ENCODE measurements around the gene TRPV2. TPM values are rescaled to one million over a fixed set of nuclear protein-coding genes. Genes with fewer than 3 reads are reported as not detected.
A peak's percentile ranks its signal among the peaks of the same experiment; 100 is the strongest.
"Not testable (repeated sequence)": the region's sequence is repeated elsewhere in the genome, so short reads cannot be mapped to it uniquely, and the experiment has no call there.

The TRPV2 gene
- polyA plus RNA-seq, 3 donors, result 4.3 to 26.2 (median 17.7) TPM

DNA sequence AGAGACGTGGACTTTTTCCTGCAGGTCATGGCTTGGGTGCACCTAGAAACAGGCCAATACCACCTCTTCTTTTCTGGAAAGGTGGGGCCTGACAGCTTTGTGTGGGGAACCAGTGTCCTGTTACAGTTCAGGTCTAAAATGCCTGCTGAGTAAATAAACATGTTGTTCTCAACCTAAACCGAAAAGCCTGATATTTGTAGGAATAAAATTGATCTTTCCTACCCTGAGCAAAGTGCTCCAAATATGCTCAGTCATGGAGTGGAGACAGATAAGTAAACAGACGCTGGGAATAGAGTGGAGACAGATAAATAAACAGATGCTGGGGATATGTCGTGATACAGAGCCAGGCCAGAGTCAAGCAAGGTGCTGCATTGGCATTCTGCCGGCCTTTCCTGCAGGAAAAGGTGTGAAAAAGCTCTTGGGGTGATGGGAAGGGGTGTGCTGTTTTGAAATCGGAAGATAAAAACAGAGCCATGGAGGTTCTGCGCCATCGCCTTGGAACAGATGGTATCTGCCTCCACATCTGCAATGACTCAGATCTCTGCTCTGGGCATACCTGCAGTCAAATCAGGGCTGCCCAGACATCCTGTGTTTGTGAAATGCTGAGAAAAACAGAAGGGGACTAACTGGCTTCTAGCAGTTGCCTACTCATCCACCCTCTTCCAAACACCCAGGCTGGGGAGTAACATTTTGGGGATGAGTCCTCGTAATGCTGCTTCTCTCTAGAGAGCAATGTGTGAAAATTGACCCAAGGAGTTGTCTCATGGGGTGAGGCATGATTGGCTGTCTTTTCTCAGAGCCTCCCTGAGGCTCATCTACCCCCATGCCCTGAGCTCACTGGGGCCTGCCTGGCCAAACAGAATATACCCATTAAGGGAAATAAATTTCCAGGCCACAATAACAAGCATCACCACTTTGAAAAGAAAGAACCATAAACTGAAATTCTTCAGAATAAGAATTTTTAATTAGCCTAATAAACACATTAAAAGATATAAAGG is 16.8 kb upstream of the TRPV2 start:
- 47 to 60% (median 51%) methylated on average over 9 of the region's 9 CpGs for WGBS, 3 donors
- no peak overlapping the region for H3K27ac ChIP-seq (ENCODE audit: low read depth, low read length)

DNA sequence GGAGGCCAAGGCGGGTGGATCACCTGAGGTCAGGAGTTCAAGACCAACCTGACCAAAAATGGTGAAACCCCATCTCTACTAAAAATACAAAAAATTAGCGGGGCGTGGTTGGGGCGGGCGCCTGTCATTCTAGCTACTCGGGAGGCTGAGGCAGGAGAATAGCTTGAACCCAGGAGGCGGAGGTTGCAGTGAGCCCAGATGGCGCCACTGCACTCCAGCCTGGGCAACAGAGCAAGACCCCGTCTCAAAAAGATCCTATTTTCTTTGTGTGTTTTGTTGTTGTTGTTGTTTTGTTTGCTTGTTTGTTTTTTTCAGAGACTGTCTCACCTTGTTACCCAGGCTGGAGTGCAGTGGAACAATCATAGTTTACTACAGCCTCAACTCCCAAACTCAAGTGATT is 11.5 kb upstream of the TRPV2 start:
- not testable (repeated sequence) for H3K27ac ChIP-seq (ENCODE audit: low read depth, low read length)
- WGBS, 3 donors, result 91 to 96% (median 94%) methylated on average over 9 of the region's 9 CpGs

DNA sequence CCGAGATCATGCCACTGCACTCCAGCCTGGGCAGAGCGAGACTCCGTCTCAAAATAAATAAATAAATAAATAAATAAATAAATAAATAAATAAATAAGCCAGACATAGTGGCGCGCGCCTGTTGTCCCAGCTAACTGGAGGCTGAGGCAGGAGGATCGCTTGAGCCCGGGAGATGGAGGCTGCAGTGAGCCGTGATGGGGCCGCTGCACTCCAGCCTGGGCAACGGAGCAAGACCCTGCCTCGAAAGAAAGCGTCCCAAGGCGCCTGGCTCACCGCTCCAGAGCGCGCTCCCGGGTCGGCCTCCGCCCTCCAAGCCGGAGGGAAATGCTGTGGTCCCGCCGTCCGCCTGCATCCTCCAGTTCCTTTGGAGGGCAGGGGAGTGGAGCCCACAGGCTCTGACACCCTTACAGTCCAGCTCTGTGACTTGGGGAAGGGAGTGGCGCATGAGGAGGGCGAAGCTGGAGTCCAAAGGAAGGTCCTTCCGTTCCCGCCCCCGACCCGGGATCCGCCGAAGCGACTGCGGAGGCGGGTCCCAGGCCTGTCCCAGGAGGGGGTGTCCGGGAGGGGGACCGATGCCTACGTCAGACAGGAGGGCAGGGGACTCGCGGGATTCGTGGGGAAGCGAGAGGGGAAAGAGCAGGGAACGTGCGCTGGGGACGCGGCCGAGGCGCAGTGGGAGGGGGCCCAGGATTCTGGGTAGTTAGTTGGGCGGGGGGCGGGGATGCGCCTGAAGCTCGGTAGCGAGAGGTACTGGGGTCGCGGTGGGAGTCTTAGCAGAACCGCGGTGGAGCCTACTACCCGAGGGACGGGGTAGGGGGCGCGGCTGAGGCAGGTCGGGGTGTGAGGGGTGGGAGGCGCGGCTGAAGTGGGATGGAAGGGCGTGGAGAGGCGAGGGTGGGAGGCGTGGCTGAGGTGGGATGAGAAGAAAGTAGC is 8.4 kb upstream of the TRPV2 start:
- peak overlapping the region; percentile 26 for H3K27ac ChIP-seq (ENCODE audit: low read depth, low read length)
- 7 to 9% (median 8%) methylated on average over 62 to 67 of the region's 67 CpGs for WGBS, 3 donors

DNA sequence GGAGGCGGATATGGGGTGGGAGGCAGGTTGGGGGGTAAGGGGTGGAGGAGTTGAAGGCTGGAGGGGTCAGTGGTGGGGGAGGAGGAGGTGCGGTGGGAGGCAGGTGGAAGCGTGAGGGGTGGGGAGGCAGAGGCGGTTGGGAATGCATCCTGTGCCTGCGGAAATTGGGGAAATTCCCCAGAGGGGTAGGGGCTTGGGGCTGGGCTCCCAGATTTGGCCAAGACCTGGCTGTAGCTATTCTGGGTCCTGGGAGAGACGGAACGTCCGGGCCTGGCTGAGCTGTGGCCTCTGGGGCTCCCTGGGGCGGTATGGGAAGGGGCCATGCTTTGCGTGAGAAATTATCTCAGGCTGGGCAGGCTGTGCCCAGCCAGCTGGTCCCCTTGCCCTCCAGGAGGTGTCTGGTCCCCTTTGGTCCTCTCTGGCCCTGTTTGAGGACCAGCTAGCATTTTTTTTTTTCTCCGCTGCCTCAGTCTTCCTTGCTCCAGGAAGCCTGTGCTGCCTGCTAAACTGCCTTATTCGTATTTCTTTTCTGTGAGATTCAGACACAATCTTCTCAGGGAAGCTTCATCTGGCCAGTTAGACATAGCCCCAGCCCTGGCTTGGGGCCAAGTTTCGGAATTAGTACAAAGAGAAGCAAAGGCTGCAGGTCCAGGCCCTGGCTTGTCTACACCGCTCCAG is 7.3 kb upstream of the TRPV2 start:
- H3K27ac ChIP-seq (ENCODE audit: low read depth, low read length), result no peak overlapping the region
- 22 to 49% (median 22%) methylated on average over 9 to 14 of the region's 14 CpGs for WGBS, 3 donors

DNA sequence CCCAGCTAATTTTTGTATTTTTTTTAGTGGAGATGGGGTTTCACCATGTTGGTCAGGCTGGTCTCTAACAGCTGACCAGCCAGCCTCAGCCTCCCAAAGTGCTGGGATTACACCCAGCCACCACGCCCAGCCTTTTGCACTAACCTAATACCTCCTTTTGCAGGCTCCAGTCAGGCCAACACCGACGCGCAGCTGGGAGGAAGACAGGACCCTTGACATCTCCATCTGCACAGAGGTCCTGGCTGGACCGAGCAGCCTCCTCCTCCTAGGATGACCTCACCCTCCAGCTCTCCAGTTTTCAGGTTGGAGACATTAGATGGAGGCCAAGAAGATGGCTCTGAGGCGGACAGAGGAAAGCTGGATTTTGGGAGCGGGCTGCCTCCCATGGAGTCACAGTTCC is 2.0 kb downstream of the TRPV2 start:
- WGBS, 3 donors, result 82 to 92% (median 87%) methylated on average over 7 of the region's 7 CpGs
- no peak overlapping the region for H3K27ac ChIP-seq (ENCODE audit: low read depth, low read length)

DNA sequence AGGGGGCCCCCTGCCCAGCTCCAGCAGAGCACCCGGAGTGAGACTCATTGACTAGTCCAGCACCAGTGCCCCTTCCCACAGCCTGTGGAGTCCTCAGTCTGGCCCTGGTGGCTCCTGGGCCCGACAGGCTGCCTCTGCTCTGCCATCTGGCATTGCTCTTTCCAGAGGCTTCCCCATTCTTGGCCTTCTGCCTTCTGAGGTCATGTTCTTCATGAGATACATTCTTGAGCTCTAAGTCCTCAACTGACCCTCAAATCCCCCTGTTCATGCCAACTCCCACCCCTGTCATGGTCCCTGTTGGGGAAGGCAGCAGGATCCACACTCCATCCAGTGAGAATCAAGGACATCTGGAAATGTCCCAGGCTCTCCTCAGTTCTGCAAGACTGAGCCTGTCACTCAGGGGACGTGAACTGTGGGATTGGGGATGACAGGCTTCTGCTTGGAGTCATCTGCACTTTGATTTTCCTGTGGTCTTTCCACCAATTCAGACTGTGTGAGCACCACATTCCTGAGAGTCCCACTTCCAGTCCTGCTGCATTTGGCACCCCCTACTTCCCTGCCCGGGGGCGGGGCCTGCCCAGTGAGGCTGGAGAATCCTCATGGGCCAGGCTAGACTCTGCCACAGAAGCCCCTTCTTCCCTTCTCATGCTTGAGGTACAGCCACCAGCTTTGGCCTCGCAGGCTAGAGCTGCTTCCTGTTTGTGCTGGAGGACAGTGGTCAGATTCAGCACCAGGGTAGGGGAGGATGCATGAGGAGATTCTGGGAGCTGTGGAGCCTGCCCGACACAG is 2.7 kb downstream of the TRPV2 start:
- 60 to 80% (median 77%) methylated on average over 7 of the region's 7 CpGs for WGBS, 3 donors
- H3K27ac ChIP-seq (ENCODE audit: low read depth, low read length), result no peak overlapping the region

DNA sequence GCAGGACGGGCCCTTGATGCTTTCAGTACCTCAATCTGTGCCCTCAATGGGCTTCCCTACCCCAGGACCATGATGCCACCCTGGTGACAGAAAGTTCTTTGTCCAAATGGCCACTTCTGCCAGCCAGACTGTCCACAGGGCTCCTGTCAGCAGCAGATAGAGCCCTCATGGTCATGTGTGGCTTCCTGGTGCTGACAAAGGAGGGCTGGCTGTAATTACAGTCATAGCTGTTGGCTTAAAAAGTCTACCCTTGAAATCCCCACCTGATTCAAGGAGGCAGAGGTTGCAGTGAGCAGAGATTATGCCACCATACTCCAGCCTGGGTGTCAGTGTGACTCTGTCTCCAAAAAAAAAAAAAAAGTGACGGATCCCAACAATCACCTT is 3.3 kb downstream of the TRPV2 start:
- WGBS, 3 donors, result 44 to 85% (median 48%) methylated on average over 2 of the region's 2 CpGs
- H3K27ac ChIP-seq (ENCODE audit: low read depth, low read length), result no peak overlapping the region

DNA sequence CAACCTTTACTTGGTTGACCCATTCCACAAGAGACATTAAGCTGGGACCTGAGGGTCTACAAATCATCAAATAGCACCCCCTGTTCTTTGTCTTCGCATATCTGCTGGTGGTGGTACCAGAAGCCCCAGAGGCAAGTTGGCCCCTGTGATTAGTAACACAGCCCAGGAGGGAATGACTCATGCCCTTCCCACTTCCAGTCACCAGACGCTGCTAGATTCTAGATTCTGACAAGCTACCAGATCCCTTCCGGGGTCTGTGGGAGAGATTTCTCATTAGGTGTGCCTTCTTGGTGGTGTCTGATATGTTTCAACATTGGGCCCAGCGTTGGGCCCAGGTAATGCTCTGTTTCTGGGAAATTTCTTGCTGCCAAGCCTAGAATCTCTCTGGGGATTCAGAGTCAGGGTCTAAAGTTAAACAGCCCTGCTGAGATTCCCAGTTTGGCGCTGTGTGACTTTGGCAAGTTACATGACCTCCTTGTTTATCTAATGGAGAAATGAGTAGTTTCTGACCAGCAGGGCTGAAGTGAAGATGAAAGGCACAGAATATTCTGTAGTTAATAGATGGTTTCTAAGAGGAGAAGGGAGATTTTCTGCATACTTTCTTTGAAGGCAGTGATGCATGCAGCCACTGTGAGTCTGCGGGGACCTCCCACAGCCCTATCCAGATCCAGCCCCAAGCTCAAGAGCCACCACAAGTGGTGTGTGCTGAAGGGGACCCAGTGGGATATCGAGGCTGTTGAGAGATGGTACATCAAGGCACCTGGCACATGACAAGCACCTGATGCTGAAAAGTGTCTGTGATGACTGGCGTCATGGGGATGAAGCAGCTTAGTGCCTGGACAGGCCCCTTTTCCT is 3.9 kb downstream of the TRPV2 start:
- 58 to 83% (median 62%) methylated on average over 8 of the region's 8 CpGs for WGBS, 3 donors
- H3K27ac ChIP-seq (ENCODE audit: low read depth, low read length), result peak overlapping the region; percentile 86

DNA sequence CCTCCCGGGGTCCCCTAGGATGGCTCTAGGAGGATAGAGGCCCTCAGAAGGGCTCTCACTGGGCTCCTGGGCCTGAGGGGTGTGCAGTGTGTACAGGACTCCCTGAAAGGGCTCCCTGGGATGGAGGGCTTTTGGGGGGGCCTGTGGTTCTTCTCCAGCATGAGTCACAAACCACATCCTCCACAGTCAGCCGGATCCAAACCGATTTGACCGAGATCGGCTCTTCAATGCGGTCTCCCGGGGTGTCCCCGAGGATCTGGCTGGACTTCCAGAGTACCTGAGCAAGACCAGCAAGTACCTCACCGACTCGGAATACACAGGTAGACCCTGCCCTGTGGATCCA is 4.5 kb downstream of the TRPV2 start:
- H3K27ac ChIP-seq (ENCODE audit: low read depth, low read length), result peak overlapping the region; percentile 86
- 56 to 88% (median 61%) methylated on average over 10 of the region's 10 CpGs for WGBS, 3 donors

DNA sequence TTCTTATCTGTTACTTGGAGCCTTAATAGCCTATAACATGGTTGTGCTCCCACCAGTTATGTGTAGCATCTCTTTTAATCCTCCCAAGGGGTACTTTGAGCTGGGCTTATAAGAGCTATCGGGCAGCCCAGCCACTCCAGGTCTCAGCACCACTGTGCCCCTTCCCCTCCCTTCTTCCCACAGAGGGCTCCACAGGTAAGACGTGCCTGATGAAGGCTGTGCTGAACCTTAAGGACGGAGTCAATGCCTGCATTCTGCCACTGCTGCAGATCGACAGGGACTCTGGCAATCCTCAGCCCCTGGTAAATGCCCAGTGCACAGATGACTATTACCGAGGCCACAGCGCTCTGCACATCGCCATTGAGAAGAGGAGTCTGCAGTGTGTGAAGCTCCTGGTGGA is 7.0 kb downstream of the TRPV2 start:
- 91 to 94% (median 94%) methylated on average over 7 of the region's 7 CpGs for WGBS, 3 donors
- no peak overlapping the region for H3K27ac ChIP-seq (ENCODE audit: low read depth, low read length)

DNA sequence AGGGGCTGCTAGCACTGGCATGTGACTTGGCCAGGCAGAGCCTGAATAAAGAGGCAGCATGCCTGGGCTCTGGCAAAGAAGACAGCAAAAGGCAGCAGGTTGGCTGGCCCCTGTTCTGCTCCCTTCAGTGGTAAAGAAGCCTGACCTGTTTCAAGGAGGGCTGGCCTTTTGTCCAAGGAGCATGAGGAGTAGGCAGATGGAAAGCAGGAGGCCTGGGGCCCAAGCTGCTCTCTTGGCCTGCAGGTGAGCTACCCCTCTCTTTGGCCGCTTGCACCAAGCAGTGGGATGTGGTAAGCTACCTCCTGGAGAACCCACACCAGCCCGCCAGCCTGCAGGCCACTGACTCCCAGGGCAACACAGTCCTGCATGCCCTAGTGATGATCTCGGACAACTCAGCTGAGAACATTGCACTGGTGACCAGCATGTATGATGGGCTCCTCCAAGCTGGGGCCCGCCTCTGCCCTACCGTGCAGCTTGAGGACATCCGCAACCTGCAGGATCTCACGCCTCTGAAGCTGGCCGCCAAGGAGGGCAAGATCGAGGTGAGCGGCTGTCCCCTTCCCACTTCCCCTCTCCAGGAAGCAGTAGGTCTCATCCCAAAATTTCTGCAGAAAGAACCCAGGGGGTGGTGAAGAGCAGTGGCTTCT is 8.0 kb downstream of the TRPV2 start:
- WGBS, 3 donors, result 90 to 91% (median 90%) methylated on average over 10 of the region's 10 CpGs
- no peak overlapping the region for H3K27ac ChIP-seq (ENCODE audit: low read depth, low read length)

DNA sequence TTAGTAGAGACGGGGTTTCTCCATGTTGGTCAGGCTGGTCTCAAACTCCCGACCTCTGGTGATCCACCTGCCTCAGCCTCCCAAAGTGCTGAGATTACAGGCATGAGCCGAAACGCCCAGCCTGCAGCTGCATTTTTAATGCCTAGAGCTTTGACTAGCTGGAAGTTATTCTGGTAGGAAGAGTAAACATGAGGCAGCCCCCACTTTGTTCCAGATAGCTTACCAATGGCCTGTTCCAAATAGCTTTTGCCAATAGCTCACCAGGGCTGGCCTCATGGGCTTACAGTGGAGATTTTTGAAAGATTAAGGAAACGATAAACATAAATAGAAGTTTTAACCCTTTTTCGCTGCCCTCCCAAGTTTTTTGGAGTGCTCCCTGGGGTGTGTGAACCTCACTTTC is 9.8 kb downstream of the TRPV2 start:
- 54 to 67% (median 65%) methylated on average over 6 of the region's 6 CpGs for WGBS, 3 donors
- H3K27ac ChIP-seq (ENCODE audit: low read depth, low read length), result no peak overlapping the region

DNA sequence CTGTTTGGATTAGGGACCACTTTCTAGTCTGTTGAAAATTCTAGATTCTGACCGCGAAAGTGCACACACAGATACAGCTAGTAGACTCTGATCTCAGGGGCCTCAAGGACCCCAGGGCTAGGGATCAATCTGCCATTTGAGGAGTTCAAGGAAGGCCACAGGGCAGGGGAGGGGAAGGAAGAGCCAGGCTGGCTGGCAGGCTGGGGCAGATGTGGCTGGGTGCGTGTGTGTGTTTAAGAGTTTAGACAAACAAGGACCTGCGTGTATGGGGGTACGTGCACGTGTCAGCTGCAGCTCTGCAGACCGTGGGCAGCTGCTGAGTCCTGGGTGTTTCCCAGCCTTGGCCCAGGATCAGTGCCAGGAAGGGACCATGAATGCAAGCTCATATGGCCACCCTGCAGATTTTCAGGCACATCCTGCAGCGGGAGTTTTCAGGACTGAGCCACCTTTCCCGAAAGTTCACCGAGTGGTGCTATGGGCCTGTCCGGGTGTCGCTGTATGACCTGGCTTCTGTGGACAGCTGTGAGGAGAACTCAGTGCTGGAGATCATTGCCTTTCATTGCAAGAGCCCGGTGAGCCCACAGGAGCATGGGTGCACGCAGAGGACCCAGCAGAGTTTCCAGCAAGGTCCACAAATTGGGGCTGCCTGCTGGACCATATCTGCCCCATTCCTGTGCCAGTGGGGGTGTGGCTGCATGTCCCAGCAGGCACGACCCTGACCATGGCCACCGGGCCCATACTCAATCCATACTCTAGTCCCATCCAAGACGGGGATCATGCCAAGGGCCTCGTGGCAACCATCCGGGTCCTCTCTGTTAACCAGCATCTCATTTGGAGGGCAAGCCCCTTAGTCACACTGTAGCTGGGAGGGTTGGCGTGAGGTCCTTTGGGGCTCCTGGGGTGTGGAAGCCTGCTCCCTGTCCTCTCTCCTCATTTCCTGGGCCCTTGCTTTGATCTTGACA is 10.6 kb downstream of the TRPV2 start:
- no peak overlapping the region for H3K27ac ChIP-seq (ENCODE audit: low read depth, low read length)
- WGBS, 3 donors, result 50 to 86% (median 79%) methylated on average over 20 of the region's 20 CpGs

DNA sequence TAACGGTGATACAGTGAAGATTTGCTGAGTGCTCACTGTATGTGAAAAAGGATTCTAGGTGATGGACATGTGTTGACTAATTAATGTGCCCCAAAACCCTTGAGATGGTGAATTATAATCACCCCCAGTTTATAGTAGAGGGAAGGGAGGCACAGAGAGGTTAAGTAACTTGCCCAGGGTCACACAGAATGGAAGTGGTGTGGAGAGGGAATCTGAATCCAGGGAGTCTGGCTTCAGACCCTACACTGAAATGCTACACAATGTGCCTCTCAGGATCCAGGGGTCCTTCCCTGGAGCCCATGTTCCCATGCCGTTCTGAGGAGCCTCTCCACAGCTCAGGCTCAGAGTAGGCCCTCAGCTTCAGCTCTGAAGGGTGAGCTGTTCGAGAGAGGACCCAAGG is 11.6 kb downstream of the TRPV2 start:
- H3K27ac ChIP-seq (ENCODE audit: low read depth, low read length), result no peak overlapping the region
- 90 to 98% (median 91%) methylated on average over 3 of the region's 3 CpGs for WGBS, 3 donors

DNA sequence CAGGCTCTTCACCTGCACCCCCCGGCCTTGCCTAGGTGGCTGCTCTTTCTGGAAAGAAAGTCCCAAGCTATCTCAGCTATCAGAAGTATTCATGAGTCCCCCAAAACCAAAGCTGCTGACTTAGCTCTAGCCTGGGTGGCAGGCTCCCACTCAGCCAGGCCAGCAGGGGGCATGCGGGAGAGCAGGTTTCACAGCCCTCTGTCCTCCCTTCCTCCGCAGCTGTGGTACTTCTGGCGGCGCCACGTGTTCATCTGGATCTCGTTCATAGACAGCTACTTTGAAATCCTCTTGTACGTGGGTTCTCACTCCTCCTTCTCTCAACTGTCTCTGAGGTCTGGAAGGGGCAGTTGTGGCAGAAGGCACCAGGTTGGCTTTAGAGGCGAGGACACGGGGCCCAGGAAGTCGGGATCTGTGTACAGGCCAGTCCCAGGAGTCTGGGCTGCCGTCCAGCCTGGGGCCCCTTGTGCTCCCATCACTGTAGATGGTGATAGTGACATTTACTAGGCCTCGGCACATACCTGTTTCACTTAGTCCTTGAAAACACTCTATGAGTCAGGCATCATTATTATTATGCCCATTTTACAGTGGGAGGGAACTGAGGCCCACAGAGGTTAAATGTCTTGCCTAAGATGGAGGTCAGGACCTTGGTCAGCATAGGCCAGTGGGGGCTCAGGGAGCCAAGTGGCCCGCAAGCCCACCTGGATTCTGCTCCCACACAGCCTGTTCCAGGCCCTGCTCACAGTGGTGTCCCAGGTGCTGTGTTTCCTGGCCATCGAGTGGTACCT is 12.9 kb downstream of the TRPV2 start:
- H3K27ac ChIP-seq (ENCODE audit: low read depth, low read length), result no peak overlapping the region
- 58 to 79% (median 77%) methylated on average over 15 of the region's 15 CpGs for WGBS, 3 donors
